AG09319 (cell line): ENCODE results near the gene ACY1.

Source experiments
- DNase-seq: peaks from one replicate; pipeline ENCODE4 v3.0.0-alpha.2; 2010; ENCODE audit warnings: low read depth; ENCODE audit errors: extremely low read depth
- CTCF ChIP-seq: IDR thresholded peaks from 2 replicates; pipeline ENCODE4 v1.5.1; 2011; ENCODE audit warnings: low read depth, mild to moderate bottlenecking, inconsistent platforms, low read length, moderate library complexity

Gene ACY1

GRCh38 chr3:51982352-51982837, 940 bp upstream of the ACY1 start:
- TF ChIP-seq CTCF, result peak; percentile 43
- DNase-seq, result no peak

- no peak for DNase-seq
- no peak for TF ChIP-seq CTCF
Observed at GRCh38 chr3:51983578-51984268, 388 bp downstream of the ACY1 start.

- TF ChIP-seq CTCF, result no peak
- no peak for DNase-seq
Observed at GRCh38 chr3:51984269-51984647, 923 bp downstream of the ACY1 start.

- no peak for TF ChIP-seq CTCF
- no peak for DNase-seq
Observed at GRCh38 chr3:51985063-51985462, 1.7 kb downstream of the ACY1 start.

GRCh38 chr3:51986010-51986947, 2.9 kb downstream of the ACY1 start:
- no peak for DNase-seq
- TF ChIP-seq CTCF, result no peak

- DNase-seq, result no peak
- TF ChIP-seq CTCF, result no peak
Observed at GRCh38 chr3:51987568-51987967, 4.2 kb downstream of the ACY1 start.
